ENCODE measurements around the gene ARMC7.

- TF ChIP-seq CTCF (IDR thresholded peaks at IDR 0.05), result no peak
- TF ChIP-seq POLR2A (IDR thresholded peaks at IDR 0.05), result no peak
- TF ChIP-seq POLR2AphosphoS5 (IDR thresholded peaks at IDR 0.05), result no peak
- no peak for TF ChIP-seq EP300 (IDR thresholded peaks at IDR 0.05)
Observed at GRCh38 chr17:75078284-75079022, 31.3 kb upstream of the ARMC7 start.

Data from sigmoid colon (tissue), 4 donors.